ENCODE measurements around the gene PKD1. TPM values are rescaled to one million over a fixed set of nuclear protein-coding genes. Genes with fewer than 3 reads are reported as not detected.

Gene PKD1
- total RNA-seq, 1 donor from 2014 or later = 82.8 TPM

DNA sequence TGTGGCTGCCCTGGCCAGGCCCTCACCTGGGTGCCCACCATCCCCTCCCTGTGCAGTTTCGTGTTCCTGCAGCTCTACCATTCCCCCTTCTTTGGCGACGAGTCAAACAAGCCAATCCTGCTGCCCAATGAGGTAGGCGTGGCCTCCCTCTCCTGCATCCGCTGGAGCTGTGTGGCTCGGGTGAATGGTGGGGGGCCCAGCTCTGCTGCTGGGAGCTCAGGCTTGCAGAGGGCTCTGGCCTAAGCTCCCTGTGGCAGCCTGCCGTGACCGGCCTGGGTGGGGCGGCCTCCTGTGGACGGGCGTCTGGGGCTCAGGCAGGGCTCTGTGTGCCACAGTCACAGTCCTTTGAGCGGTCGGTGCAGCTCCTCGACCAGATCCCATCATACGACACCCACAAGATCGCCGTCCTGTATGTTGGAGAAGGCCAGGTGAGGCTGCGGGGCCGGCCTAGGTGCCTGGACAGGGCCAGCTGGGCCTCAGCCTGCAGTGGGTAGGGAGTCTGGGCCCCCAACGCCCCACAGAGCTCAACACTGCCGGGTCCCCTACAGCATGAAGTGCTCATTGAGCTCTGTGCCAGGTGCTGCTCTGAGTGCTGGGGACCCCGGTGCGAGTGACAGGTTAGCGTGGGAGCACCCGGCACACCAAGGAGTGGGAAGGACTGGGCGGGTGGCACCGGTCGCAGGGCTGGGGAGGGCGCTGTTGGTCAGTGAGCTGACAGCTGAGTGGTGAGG lies 50.6 kb downstream of the PKD1 start:
- ATAC-seq (ENCODE audit: poor library complexity) = no peak
- intact Hi-C loops (cut with DNase I) = no loop called here
- DNase-seq = no peak

- ATAC-seq (ENCODE audit: poor library complexity) = no peak
- intact Hi-C loops (cut with DNase I) = no loop called here
- no peak for DNase-seq
Observed at GRCh38 chr16:2083876-2084780, 51.6 kb downstream of the PKD1 start.

GRCh38 chr16:2083409-2083808 lies 52.3 kb downstream of the PKD1 start:
- ATAC-seq (ENCODE audit: poor library complexity) = no peak
- DNase-seq = no peak
- intact Hi-C loops (cut with DNase I) = no loop called here

DNA sequence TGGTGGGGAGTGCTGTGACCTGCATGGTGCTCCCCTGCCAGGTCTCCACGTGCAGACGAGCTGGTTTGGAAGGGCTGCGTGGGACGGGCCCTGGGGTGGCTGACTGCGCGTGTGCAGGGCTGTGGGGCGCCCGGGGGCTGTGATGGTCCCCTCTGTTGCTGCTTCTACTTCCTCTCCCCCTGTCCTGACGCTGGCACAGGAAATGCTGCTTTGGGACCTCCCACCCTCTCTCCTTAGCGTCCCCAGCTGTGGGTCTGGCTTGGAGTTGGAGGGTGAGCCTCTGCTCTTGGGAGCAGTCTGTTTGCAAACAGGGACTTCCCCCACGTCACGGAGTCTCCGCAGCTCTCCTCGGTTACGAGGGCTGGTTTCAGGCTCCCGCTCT lies 52.7 kb downstream of the PKD1 start:
- ATAC-seq (ENCODE audit: poor library complexity) (no peak), DNase-seq (no peak)
- intact Hi-C loops (cut with DNase I) = no loop called here

DNA sequence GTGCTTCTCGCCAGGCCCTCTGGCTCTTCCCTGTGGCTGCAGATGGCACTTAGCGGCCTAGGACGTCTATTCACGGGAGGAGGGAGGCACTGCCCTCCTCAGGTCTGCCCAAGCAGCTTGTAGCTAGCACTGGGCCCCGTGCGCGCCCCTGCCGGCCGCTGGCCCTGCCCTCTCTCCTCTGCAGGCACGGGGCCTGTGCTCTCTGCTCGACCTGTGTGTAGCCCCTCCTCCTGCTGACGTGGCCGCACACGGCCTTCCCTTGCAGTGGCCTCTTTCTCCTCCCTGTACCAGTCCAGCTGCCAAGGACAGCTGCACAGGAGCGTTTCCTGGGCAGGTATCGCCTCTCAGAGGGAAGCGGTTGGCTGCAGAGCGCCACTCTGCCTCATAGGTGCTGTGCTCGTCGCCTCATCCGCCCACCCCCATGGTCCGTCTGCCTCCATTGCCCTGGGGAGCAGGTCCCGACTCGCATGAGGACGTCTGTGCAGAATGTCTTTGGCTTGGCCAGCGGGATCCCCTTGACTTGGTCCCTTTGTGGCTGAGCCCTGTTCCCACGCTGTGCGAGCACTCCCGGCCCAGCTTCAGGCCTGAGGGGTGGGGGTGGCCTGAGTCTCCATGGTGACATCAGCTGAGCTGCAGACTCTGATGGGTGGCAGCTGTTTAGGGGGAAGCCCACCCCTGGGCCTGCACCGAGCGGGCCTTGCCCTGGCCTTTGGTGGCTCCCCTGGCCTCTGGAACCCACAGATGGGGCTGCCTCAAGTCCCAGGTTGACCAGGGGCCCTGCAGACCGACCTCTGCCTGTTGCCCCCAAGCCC lies 53.3 kb downstream of the PKD1 start:
- ATAC-seq (ENCODE audit: poor library complexity) (peak; percentile 33), DNase-seq (peak; percentile 61)
- intact Hi-C loops (cut with DNase I) = no loop called here

- DNase-seq (no peak), ATAC-seq (ENCODE audit: poor library complexity) (peak; percentile 1)
- intact Hi-C loops (cut with DNase I) = no loop called here
Observed at GRCh38 chr16:2081201-2082084, 54.3 kb downstream of the PKD1 start.

DNA sequence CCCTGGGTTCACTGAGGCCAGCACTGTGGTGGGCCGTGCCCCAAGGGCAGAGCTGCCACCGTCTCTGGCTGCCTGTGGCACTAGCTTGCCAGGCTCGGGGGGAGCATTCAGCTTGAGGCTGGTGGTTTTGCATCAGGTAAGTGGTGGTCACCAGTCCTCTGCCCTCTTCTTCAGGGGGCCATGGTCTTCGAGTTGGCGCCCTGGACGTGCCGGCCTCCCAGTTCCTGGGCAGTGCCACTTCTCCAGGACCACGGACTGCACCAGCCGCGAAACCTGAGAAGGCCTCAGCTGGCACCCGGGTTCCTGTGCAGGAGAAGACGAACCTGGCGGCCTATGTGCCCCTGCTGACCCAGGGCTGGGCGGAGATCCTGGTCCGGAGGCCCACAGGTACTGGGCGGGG lies 55.7 kb downstream of the PKD1 start:
- no peak for DNase-seq
- intact Hi-C loops (cut with DNase I) = no loop called here
- no peak for ATAC-seq (ENCODE audit: poor library complexity)

- ATAC-seq (ENCODE audit: poor library complexity) (no peak), DNase-seq (no peak)
- intact Hi-C loops (cut with DNase I) = no loop called here
Observed at GRCh38 chr16:2079311-2079800, 56.3 kb downstream of the PKD1 start.

DNA sequence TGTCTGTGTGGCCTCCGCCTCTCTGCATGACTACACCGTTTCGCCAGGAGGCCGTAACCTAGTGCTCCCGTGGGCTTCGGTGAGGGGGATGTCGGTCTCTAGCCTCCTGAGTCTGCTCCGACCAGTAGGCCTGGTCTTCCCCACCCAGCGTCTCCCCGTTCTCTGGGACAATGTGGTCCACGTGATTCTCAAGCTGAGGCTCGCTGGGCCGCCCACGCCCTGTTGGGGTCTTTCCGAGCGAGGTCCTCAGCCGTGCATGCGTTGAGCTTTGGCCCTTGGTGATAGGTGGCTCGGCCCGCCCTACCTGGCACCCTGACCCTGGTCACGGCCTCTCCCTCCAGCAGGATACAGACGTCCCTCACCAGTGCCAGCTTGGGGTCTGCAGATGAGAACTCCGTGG lies 57.0 kb downstream of the PKD1 start:
- no peak for ATAC-seq (ENCODE audit: poor library complexity)
- intact Hi-C loops (cut with DNase I) = no loop called here
- no peak for DNase-seq

- intact Hi-C loops (cut with DNase I) = no loop called here
- DNase-seq (no peak), ATAC-seq (ENCODE audit: poor library complexity) (no peak)
Observed at GRCh38 chr16:2078096-2078495, 57.6 kb downstream of the PKD1 start.

GRCh38 chr16:2077696-2078095 lies 58.0 kb downstream of the PKD1 start:
- intact Hi-C loops (cut with DNase I) = no loop called here
- no peak for DNase-seq
- ATAC-seq (ENCODE audit: poor library complexity) = no peak

DNA sequence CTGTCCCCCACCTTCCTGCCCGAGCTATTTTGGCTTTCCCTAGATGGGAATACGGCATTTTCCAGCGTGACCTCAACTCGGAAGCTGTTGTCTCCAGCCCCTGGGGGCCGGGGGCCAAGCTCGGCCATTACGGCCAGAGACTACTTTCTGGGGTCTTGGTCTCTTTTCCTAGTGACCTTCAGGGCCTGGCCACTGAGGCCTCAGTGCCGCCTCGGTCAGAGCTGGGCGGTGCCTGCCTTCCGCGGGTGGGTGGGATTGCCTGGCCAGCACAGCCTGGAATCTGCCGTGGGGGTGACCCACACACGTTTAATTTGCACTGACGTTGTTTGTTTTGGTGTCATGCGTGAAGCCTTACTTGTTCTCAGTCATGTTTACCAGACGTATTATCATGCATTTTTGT lies 58.7 kb downstream of the PKD1 start:
- intact Hi-C loops (cut with DNase I) = no loop called here
- DNase-seq = no peak
- no peak for ATAC-seq (ENCODE audit: poor library complexity)

- ATAC-seq (ENCODE audit: poor library complexity) = no peak
- no peak for DNase-seq
- intact Hi-C loops (cut with DNase I) = no loop called here
Observed at GRCh38 chr16:2076072-2076865, 59.4 kb downstream of the PKD1 start.

DNA sequence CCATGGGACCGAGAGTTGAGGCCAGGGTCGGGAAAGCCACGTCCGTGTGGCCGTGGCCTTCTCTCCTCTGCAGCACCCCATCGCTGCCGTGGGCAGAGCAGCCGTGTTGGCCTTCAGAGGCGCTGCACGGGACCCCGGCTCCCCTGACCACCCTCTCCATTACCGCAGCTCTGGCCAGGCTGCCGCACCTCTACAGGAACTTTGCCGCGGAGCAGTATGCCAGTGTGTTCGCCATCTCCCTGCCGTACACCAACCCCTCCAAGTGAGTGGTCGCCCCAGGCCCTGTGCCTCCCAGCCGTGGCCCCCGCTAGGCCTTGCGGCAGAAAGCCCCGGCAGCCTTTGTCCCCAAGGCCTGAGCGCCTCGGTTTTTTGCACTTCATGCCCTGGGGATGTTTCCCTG lies 60.1 kb downstream of the PKD1 start:
- ATAC-seq (ENCODE audit: poor library complexity) = no peak
- intact Hi-C loops (cut with DNase I) = no loop called here
- no peak for DNase-seq

DNA sequence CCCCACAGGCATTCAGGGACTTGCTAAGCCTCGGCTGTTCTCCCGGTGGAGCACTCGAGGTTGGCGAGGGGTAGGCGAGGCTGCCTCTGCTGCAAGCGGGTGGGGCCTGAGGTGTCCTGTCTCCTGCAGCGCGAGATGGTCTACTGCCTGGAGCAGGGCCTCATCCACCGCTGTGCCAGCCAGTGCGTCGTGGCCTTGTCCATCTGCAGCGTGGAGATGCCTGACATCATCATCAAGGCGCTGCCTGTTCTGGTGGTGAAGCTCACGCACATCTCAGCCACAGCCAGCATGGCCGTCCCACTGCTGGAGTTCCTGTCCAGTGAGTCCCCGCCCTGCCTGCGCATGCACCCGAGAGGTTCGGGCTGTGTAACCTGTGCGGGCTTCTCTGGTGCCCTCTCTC lies 61.6 kb downstream of the PKD1 start:
- ATAC-seq (ENCODE audit: poor library complexity) (no peak), DNase-seq (no peak)
- intact Hi-C loops (cut with DNase I) = no loop called here

DNA sequence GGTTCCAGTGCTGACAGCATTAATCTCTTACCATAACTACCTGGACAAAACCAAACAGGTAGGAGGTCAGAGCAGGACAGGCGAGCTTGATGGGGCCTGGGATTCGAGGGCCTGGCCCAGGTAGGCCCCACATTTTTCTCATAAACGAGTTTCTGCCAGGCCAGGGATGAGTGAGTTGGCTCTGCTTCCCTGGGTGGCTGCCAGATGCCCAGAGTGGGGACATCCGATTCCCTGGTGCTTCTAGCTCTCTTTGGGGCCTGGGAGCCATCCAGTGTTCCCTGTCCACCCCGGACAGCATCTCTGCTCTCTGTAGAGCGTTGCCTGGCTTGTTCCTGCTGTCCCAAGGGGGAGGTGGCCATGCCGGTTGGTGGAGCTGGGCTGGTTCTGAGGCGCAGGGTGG lies 62.8 kb downstream of the PKD1 start:
- ATAC-seq (ENCODE audit: poor library complexity) (no peak), DNase-seq (no peak)
- intact Hi-C loops (cut with DNase I) = no loop called here

GRCh38 chr16:2071454-2072202 lies 64.1 kb downstream of the PKD1 start:
- intact Hi-C loops (cut with DNase I) = no loop called here
- ATAC-seq (ENCODE audit: poor library complexity) = no peak
- DNase-seq = no peak
